ENCODE results near the gene CKMT2. TPM values are rescaled to one million over a fixed set of nuclear protein-coding genes. Genes with fewer than 3 reads are reported as not detected.

CKMT2 gene
- total and polyA plus RNA-seq, 2 of the 4 experiments (the other 2 are of a cell fraction): 0.21 to 0.36 TPM

GRCh38 chr5:81195335-81195929, 37.7 kb upstream of the CKMT2 start:
- Histone ChIP-seq H3K4me2 (ENCODE audit: low read depth, low read length) (no peak overlapping the region), H3K9me3 (ENCODE audit: control insufficient read depth, insufficient read depth, low read length) (no peaks in the 10 kb centered on the region), H3K23ac (ENCODE audit: low read depth, low read length) (no peak overlapping the region), H3K27ac (ENCODE audit: insufficient read depth, low read length) (no peak overlapping the region), H3K79me1 (ENCODE audit: low read depth in 1 of 2, low read length in 2 of 2) (peaks cover 0 to 2% of the 10 kb centered on the region in 2 experiments; a peak in 3 of 4 replicates), H3K14ac (replicated peaks; ENCODE audit: low read depth, low read length) (no peak overlapping the region), H3K4ac (ENCODE audit: low read depth, low read length) (no peak overlapping the region), H3K9ac (ENCODE audit: low read depth, low read length) (no peak overlapping the region), H3K4me3 (ENCODE audit: insufficient read depth, low read depth, low read length) (no peak overlapping the region), H2AK5ac (ENCODE audit: low read depth, low read length) (no peak overlapping the region), H2BK15ac (ENCODE audit: low read depth, low read length) (no peak overlapping the region), H2BK20ac (ENCODE audit: low read depth, low read length) (no peak overlapping the region), H2AK9ac (replicated peaks; ENCODE audit: low read depth, low read length, poor library complexity) (no peak overlapping the region), H2BK5ac (ENCODE audit: low read depth, low read length, poor library complexity, severe bottlenecking) (no peak overlapping the region), H3K27me3 (ENCODE audit: control insufficient read depth, insufficient read depth, low read length) (no peaks in the 10 kb centered on the region), H3K36me3 (ENCODE audit: control insufficient read depth, insufficient read depth, low read length) (no peaks in the 10 kb centered on the region; the same call in 1 of the 2 replicates), H4K8ac (ENCODE audit: low read depth in 2 of 2, low read length in 2 of 2) (no peak overlapping the region), H2AFZ (replicated peaks; ENCODE audit: low read length, poor library complexity) (no peak overlapping the region), H3K18ac (ENCODE audit: low read depth, low read length) (no peak overlapping the region), H2BK120ac (ENCODE audit: low read depth, low read length) (no peak overlapping the region), H3K56ac (ENCODE audit: extremely low read depth, insufficient read depth, low read length) (no peak overlapping the region), H4K5ac (ENCODE audit: low read depth, low read length) (no peak overlapping the region), H3K4me1 (ENCODE audit: control insufficient read depth, insufficient read depth, low read length) (no peaks in the 10 kb centered on the region; the same call in 1 of the 2 replicates), H4K91ac (ENCODE audit: insufficient read depth, low read depth, low read length) (no peak overlapping the region), H3K9me1 (ENCODE audit: insufficient read depth, low read length) (no peaks in the 10 kb centered on the region), H4K20me1 (ENCODE audit: insufficient read depth, low read length) (no peaks in the 10 kb centered on the region)
- intact Hi-C loops (cut with micrococcal nuclease): loop anchor here (1.0 to 5.0 kb wide), 4 partner anchors 102 to 509 kb away; partner anchors contain the start of gene RASGRF2
- CTCF ChIA-PET: interaction anchor here (0.7 to 1.0 kb wide), 3 partner anchors 21 to 481 kb away, joined by 3 to 5 read pairs (median 3); no protein-coding TSS in a partner anchor
- WGBS, 2 experiments (ENCODE audit: extremely low coverage in 2 of 2, insufficient read length in 1 of 2): no CpG with 5 or more reads among the region's 5 CpGs
- no peak for TF ChIP-seq MAZ (IDR thresholded peaks at IDR 0.05; ENCODE audit: borderline replicate concordance, low read depth, low read length)
- POLR2A ChIA-PET (ENCODE audit: unreplicated experiment): no interaction called here
- no TSS peak for BruUV-seq (replicated peaks)
- in situ Hi-C loops (cut with MboI; ENCODE audit: low sequenced_read_pairs): loop anchor here (10.0 kb wide), 1 partner anchor 511 kb away; no protein-coding TSS in a partner anchor
- ATAC-seq (ENCODE audit: low read depth) (no peak), DNase-seq (no peak)
- dilution Hi-C loops (cut with HindIII; ENCODE audit: low sequenced_read_pairs, unreplicated experiment): no loop called here

Data from IMR-90 (cell line).